Mononuclear cell (primary cell): ENCODE results near the gene LGI2. TPM values are rescaled to one million over a fixed set of nuclear protein-coding genes. Genes with fewer than 3 reads are reported as not detected.
"Not testable (repeated sequence)": the region's sequence is repeated elsewhere in the genome, so short reads cannot be mapped to it uniquely, and the experiment has no call there.

Experiments
- H3K27me3 ChIP-seq: 2 replicates; pipeline ENCODE4 v1.6.0; 2011; ENCODE audit warnings: low read length, control low read depth; ENCODE audit not compliant: insufficient read depth
- H3K4me1 ChIP-seq: 2 replicates; pipeline ENCODE4 v1.5.1; 2011; ENCODE audit warnings: mild to moderate bottlenecking, low read length, control low read depth; ENCODE audit not compliant: insufficient read depth
- H3K4me3 ChIP-seq: 2 replicates; pipeline ENCODE4 v1.5.1; 2011; ENCODE audit warnings: mild to moderate bottlenecking, low read length, moderate library complexity
- H3K9me3 ChIP-seq: 2 replicates; pipeline ENCODE4 v1.5.1; 2011; ENCODE audit warnings: low read depth, mild to moderate bottlenecking, control low read depth, low read length
- total RNA-seq: library from RNA; depleted of rRNA; stranded (reverse); fragments of >200 nt; gene quantifications from one replicate; pipeline ENCODE4 v1.2.3, GENCODE V29; 2012

Gene LGI2
- total RNA-seq, 1 donor: not detected

DNA sequence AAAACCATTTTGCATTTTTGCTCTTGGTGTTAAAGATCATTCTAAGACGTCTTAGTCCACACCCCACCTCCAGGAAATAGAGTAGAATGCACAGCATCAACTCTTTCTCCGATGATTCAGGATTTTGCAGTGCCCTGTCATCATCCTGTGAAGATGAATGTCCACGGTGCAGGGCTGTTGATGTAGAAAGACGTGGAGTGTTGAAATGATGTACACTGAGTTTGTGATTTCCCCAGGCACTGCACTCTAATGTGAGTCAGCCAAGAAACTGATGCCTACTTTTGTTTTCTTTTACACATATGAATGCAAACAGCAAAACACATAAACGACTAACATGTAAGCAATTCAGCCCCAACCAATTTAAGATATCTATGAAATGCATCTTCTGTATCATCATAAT, 10.5 kb downstream of the LGI2 start:
- H3K9me3 ChIP-seq: no peaks in the 10 kb centered on the region
- H3K27me3 ChIP-seq: peaks cover 4% of the 10 kb centered on the region
- H3K4me3 ChIP-seq: no peak overlapping the region
- H3K4me1 ChIP-seq: peaks cover 2% of the 10 kb centered on the region

DNA sequence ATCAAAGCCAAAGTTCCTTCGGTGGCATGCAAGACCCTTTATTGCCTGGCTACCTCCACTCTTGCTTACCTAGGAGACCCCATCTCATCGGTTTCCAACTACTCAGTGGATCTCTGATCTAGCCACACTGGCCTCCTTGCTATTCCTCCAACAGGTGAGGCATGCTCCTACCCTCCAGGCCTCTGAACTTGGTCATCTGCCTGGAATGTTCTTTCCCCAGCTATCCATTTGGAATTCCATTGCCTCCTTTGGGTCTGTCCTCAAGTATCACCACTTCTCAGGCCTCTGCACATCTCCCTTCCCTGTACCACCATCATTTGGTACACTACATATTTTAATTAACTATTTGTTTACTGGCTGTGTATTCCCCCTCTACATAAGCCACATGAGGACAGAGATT, 11.2 kb downstream of the LGI2 start:
- Histone ChIP-seq H3K9me3 (no peaks in the 10 kb centered on the region), H3K4me3 (no peak overlapping the region), H3K27me3 (no peaks in the 10 kb centered on the region), H3K4me1 (peaks cover 9% of the 10 kb centered on the region)

DNA sequence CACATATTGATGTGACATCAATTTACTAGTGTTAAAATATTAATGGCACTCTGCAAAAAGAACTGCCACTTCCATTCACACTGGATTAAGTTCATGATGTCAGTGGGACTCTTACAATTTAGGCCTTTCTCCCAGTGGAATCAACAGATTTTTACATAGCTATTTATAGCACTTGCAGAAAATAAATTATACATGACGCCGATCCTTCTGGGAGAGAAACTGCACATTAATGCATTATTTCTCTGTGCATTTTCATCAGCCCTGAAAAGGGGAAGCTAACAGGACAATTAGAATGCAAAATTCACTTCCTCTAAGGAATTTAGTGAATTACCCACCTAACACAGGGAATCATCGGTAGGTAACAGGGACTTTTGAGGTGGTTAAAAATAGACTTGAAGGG, 15.7 kb downstream of the LGI2 start:
- H3K4me1 ChIP-seq: peaks cover 16% of the 10 kb centered on the region
- H3K9me3 ChIP-seq: no peaks in the 10 kb centered on the region
- H3K27me3 ChIP-seq: no peaks in the 10 kb centered on the region
- H3K4me3 ChIP-seq: no peak overlapping the region

DNA sequence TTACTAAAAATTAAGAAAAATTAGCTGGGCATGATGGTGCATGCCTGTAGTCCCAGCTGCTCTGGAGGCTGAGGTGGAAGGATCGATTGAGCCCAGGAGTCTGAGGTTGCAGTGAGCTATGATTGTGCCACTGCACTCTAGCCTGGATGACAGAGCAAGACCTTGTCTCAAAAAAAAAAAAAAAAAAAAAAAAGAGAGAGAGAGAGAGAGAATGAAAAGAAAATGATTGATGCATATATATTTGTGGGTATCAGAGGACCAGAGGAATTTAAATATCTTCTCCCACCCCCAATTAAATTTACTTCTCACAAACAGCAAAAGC, 16.1 kb downstream of the LGI2 start:
- peaks cover 16% of the 10 kb centered on the region for H3K4me1 ChIP-seq
- H3K9me3 ChIP-seq, H3K4me3 ChIP-seq, H3K27me3 ChIP-seq: not testable (repeated sequence)

DNA sequence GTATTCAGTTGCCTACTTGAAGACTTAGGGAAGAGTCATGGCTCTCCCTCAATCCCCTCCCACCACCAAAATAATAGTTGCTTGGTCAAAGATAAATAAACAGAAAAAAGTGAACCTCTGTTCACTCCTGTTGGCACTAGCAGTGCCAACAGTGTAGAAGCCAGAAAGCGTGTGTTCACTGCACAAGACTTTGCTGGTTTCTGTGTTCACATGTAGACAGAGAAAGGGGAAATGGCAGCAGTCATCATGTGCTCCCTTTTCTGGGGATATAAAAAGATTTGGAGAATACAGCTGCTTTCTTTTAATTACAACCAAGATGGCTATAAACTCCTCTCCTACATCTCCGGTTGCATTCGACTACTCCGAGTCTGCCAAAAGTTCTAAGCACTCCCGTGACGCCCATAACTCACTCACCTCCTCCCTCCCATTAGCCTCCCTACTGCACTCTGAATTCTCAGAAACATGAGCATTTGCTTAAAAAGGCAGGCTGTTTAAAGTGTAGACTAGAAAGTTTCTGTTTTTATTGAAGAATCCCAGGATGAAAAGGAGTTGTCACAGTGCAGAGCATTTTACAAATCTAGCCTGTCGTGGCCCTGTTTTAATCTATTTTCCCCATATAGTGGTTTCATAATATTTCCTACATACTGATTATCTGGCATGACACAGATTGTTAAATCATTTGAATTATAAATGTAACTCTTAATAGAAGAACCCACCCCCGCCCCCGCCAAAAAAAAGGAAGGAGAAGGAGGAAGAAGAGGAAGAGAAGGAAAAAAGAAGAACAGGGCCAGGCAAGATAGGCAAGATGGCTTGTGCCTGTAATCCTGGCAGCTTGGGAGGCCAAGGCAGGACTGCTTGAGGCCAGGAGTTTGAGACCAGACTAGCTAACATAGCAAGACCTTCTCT, 16.7 kb downstream of the LGI2 start:
- Histone ChIP-seq H3K4me1 (peaks cover 16% of the 10 kb centered on the region), H3K9me3 (no peaks in the 10 kb centered on the region), H3K27me3 (no peaks in the 10 kb centered on the region), H3K4me3 (no peak overlapping the region)

DNA sequence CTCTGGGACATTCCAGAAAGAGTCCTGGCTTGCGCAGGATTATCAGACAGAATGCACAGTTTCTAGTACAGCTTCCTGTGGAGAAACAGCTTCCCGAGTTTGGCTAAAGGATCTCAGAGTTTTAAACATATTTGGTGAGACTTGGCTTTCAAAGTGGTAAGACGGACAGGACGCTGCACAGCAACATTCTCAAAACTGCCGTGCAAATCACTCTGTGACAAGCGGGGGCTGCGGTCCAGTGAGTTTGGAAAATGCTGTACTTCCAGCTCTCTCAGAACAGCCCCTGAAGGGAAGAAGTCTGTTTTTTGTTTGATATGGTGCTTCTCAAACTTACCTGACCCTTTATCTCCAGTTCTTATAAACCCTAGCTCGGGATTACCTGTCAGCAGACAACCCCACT, 18.1 kb downstream of the LGI2 start:
- H3K27me3 ChIP-seq: no peaks in the 10 kb centered on the region
- no peak overlapping the region for H3K4me3 ChIP-seq
- peaks cover 16% of the 10 kb centered on the region for H3K4me1 ChIP-seq
- no peaks in the 10 kb centered on the region for H3K9me3 ChIP-seq

DNA sequence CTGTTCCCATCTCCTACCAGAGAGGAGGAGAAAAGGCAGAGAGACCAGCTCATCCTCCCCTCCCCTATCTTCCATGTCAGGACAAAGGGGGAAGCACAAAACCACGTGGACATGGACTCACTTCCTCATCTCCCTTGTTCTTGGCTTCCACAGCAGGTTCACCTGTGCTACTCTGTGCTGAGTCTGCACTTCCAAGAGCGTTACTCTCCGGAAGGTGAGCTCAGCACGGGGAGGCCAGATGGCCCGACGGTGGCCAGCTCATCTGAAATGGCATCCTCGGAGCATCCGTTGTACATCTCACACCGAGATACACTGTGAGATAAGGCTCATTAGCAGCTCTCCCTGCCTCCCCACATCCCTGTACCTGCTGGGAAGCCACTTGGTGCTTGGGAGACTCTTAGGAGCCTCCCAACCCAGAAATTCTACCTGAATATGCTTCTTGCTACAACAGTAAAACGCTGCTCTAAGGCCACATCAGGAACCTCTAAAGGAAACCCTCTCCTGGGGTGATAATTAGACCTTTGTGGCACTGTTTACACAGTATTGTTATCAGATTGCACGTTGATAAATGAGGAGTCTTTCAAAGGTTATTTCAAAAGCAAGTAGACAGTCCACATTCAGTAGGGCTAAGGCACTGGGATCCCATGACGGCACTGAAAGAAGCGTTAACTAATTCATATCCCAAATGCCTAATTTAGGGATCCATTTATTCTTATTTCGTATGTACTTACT, 19.4 kb downstream of the LGI2 start:
- no peaks in the 10 kb centered on the region for H3K27me3 ChIP-seq
- H3K9me3 ChIP-seq: no peaks in the 10 kb centered on the region
- peaks cover 16% of the 10 kb centered on the region for H3K4me1 ChIP-seq
- H3K4me3 ChIP-seq: no peak overlapping the region

DNA sequence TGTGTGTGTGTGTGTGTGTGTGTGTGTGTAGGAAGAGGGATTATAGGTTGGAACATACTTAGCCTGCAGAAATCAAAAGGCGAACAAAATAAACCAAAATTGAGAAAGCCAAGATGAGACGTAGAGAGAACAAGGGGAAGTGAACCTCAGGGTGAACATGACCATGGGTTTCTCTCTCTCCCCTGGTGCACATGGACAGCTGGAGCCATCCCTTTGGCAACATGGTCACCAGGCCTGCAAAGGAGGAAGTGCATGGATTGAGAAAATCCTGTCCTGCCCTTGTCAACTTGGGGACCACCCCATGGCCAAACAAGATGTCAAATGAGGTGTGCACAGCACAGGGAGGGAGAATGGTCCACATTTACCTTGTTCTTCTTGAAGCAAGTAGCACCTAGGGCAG, 23.1 kb downstream of the LGI2 start:
- no peaks in the 10 kb centered on the region for H3K27me3 ChIP-seq
- no peak overlapping the region for H3K4me3 ChIP-seq
- H3K4me1 ChIP-seq: no peaks in the 10 kb centered on the region
- no peaks in the 10 kb centered on the region for H3K9me3 ChIP-seq

DNA sequence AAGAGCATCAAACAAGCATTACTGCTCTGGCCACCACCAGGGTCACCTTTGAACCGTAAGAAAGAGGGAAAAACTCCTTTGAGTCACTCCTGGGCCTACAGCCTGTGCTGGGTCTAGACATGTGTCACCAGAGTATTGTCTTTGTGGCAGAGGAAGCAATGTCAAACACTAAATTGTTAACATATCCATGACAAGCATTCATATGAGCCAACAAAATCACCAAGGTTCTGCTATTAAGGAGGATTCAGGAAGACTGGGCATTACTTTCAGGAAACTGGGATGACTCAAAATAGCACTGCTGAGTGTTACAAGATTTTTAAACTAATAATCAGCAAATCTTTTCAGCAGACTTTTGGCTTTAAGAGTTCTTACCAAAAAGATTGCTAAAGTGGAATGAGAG, 28.1 kb downstream of the LGI2 start:
- Histone ChIP-seq H3K27me3 (no peaks in the 10 kb centered on the region), H3K4me3 (no peak overlapping the region), H3K4me1 (peaks cover 6% of the 10 kb centered on the region), H3K9me3 (no peaks in the 10 kb centered on the region)

DNA sequence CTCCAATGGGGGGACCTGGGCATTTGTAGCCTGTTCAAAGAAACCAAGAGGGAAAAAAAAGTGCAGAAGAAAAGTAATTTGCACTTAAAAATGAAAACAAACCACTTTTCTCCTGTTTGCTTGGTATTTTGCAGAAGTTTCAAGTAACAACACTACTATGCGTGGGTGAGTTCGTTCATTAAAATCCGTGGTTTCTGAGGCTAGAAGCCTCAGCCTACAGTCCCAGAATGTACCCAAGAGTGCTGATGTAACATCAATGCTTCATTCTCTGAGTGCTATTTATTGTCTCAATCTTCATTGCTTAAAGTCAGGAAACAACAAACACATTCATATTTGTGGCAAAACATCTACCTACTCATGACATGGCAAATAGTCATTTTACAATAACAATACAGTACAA, 29.2 kb downstream of the LGI2 start:
- no peaks in the 10 kb centered on the region for H3K27me3 ChIP-seq
- no peak overlapping the region for H3K4me3 ChIP-seq
- H3K9me3 ChIP-seq: no peaks in the 10 kb centered on the region
- peaks cover 6% of the 10 kb centered on the region for H3K4me1 ChIP-seq

DNA sequence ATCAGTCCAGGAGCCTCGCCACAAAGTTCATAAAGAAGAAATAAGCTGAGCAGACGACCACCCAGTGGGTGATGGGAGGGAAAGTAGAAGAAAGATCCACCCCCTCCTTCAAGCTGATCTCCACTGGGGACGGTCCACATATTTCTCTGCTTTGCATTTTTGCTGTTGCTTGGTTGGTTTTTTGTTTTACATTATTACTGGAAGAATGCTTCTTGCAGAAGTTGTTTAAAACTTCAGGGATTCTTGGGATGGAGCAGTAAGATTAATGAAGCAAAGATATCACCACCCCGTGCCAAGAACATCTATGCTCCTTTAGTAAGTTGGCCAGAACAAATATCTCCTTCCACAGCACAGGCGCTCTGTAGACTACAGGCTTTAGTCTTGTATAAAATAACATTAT, 30.1 kb downstream of the LGI2 start:
- Histone ChIP-seq H3K4me3 (no peak overlapping the region), H3K4me1 (peaks cover 6% of the 10 kb centered on the region), H3K9me3 (no peaks in the 10 kb centered on the region), H3K27me3 (no peaks in the 10 kb centered on the region)

DNA sequence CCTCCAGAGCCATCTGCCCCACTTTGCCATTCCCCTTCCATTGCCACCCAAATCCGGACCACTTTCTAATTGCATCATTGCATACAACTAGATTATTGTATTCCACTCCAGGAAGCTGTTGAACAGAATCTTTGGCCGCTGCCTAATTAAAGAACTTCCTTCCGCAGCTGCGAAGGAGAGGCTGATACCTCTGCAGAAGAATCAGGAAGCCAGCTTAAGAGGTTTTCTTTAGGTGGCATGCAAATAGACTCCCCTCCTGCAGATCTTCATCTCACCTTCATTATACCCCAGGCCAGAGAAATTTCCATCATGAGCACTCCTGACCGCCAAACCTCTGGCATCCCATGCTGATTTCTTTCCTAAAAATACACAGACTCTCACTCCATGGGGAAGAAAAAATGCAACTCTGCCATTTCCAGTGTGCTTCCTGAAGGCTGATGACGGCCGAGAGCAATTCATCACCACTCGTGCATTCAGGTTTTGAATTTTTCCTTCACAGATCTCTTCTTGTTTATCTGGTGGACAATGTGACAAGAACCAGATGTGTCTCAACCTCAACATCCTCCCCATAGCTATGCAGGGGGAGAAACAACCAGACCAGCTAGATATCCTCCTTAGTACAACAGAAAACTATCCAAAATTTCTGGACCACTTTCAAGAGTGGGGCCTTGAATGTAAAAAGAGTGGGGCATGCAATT, 31.2 kb downstream of the LGI2 start:
- Histone ChIP-seq H3K4me3 (no peak overlapping the region), H3K9me3 (no peaks in the 10 kb centered on the region), H3K4me1 (peaks cover 6% of the 10 kb centered on the region), H3K27me3 (no peaks in the 10 kb centered on the region)

DNA sequence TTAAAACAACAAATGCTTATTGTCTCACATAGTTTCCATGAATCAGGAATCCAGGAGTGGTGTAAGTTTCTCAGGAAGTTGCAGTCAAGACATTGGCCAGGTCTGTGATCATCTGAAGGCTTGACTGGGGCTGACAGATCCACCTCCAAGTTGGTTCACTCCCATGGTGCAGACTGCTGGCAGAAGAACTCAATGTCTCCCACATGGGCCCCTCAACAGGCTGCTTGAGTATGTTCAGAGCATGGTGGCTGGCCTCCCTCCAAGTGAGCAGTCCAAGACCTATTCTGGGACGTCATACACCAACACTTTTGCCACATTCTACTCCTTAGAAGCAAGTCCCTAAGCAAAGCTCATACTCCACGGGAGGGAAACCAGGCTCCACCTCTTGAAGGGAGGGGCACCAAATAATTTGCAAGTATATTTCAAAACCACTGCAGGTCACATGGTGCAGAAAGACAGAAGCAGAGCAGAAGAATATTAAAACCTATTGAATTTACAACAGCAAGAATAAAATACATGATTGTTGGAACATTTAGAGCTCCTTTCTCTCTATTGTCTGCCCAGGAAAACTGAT, 35.3 kb downstream of the LGI2 start:
- peaks cover 6% of the 10 kb centered on the region for H3K4me1 ChIP-seq
- H3K27me3 ChIP-seq: no peaks in the 10 kb centered on the region
- H3K4me3 ChIP-seq: no peak overlapping the region
- H3K9me3 ChIP-seq: no peaks in the 10 kb centered on the region

DNA sequence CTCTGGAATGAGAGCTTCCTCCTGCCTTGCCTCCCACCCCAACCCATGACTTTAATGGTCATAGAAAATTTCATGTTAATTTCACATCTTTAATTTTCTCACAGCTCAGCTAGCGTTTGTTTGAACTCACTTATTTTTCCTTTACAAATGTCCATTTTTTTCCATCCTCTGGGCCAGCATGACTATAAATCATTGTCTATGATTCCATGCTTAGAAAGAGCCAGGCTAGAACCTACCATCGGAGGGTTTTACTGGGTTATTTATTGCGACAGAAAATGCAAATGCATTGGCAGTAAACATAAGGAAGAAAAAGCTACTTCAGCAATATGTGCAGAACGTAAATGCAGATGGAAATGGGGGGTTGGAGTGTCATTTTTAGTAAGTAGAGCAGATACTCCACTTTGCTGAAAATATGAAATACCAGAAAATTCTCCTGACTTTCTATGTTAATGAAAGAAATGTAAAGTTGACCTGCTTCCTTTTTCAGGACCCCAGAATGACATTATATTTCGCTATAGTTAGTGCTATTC, 37.1 kb downstream of the LGI2 start:
- Histone ChIP-seq H3K4me3 (no peak overlapping the region), H3K27me3 (no peaks in the 10 kb centered on the region), H3K9me3 (no peaks in the 10 kb centered on the region), H3K4me1 (no peaks in the 10 kb centered on the region)

DNA sequence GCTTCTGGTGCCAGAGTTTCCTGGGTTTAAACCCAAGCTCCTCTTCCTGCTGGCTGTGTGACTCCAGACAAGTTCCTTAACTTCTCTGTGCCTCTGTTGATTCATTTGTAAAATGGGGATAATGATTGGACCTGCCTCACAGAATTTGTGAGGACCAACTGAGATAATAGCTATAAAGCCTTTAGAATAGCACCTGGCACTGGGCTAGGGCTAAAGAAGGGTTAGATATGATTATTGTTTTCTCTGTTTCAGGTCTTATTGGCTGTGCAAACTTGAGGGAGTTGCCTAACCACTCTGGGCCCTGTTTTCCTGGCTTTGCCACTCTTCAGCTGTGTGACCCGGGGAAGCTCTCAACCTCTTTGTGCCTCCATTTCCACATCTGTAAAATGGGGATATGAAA, 37.8 kb downstream of the LGI2 start:
- Histone ChIP-seq H3K27me3 (no peaks in the 10 kb centered on the region), H3K4me3 (no peak overlapping the region), H3K9me3 (no peaks in the 10 kb centered on the region), H3K4me1 (no peaks in the 10 kb centered on the region)
